ENCODE measurements around the gene GALNT8.
"Not testable (repeated sequence)": the region's sequence is repeated elsewhere in the genome, so short reads cannot be mapped to it uniquely, and the experiment has no call there.

Gene GALNT8

GRCh38 chr12:4745249-4745648 lies 25.0 kb downstream of the GALNT8 start:
- H3K27me3 ChIP-seq (ENCODE audit: insufficient read depth, poor library complexity, severe bottlenecking): peaks cover 4% of the 10 kb centered on the region
- H3K4me3 ChIP-seq (replicated peaks; ENCODE audit: insufficient read depth, low read length): no peak overlapping the region
- H3K27ac ChIP-seq (replicated peaks): no peak overlapping the region
- no peak for TF ChIP-seq POLR2AphosphoS5 (IDR thresholded peaks at IDR 0.05; ENCODE audit: low read depth)
- no peak for TF ChIP-seq GABPA (IDR thresholded peaks at IDR 0.05; ENCODE audit: low read depth)
- TF ChIP-seq REST (IDR thresholded peaks at IDR 0.05; ENCODE audit: insufficient replicate concordance, low read depth): no peak
- TF ChIP-seq CTCF (IDR thresholded peaks at IDR 0.05; ENCODE audit: insufficient read depth, low read length): no peak
- TF ChIP-seq SPI1 (IDR thresholded peaks at IDR 0.05; ENCODE audit: borderline replicate concordance, low read depth): no peak
- no peak for DNase-seq (ENCODE audit: low read depth in 1 of 2, low spot score in 1 of 2)

GRCh38 chr12:4751654-4752053 lies 31.5 kb downstream of the GALNT8 start:
- not testable (repeated sequence) for DNase-seq (ENCODE audit: low read depth in 1 of 2, low spot score in 1 of 2); H3K27ac ChIP-seq (replicated peaks); H3K27me3 ChIP-seq (ENCODE audit: insufficient read depth, poor library complexity, severe bottlenecking); H3K4me3 ChIP-seq (replicated peaks; ENCODE audit: insufficient read depth, low read length)
- TF ChIP-seq REST (IDR thresholded peaks at IDR 0.05; ENCODE audit: insufficient replicate concordance, low read depth): peak; percentile 83

GRCh38 chr12:4762773-4763172 lies 42.6 kb downstream of the GALNT8 start:
- no peak overlapping the region for H3K27ac ChIP-seq (replicated peaks)
- H3K27me3 ChIP-seq (ENCODE audit: insufficient read depth, poor library complexity, severe bottlenecking): no peaks in the 10 kb centered on the region
- peak in 1 of 2 experiments; percentile 3 for DNase-seq (ENCODE audit: low read depth in 1 of 2, low spot score in 1 of 2)
- TF ChIP-seq SPI1 (IDR thresholded peaks at IDR 0.05; ENCODE audit: borderline replicate concordance, low read depth) (peak; percentile 71), GABPA (IDR thresholded peaks at IDR 0.05; ENCODE audit: low read depth) (peak; percentile 51), CTCF (IDR thresholded peaks at IDR 0.05; ENCODE audit: insufficient read depth, low read length) (no peak)
- no peak overlapping the region for H3K4me3 ChIP-seq (replicated peaks; ENCODE audit: insufficient read depth, low read length)

- H3K27me3 ChIP-seq (ENCODE audit: insufficient read depth, poor library complexity, severe bottlenecking): no peaks in the 10 kb centered on the region
- no peak overlapping the region for H3K4me3 ChIP-seq (replicated peaks; ENCODE audit: insufficient read depth, low read length)
- H3K27ac ChIP-seq (replicated peaks): no peak overlapping the region
- TF ChIP-seq SPI1 (IDR thresholded peaks at IDR 0.05; ENCODE audit: borderline replicate concordance, low read depth) (no peak), POLR2AphosphoS5 (IDR thresholded peaks at IDR 0.05; ENCODE audit: low read depth) (no peak), REST (IDR thresholded peaks at IDR 0.05; ENCODE audit: insufficient replicate concordance, low read depth) (no peak), CTCF (IDR thresholded peaks at IDR 0.05; ENCODE audit: insufficient read depth, low read length) (no peak), GABPA (IDR thresholded peaks at IDR 0.05; ENCODE audit: low read depth) (no peak)
- DNase-seq (ENCODE audit: low read depth in 1 of 2, low spot score in 1 of 2): no peak
Measured at GRCh38 chr12:4763549-4763948, 43.3 kb downstream of the GALNT8 start.

Data from HL-60 (cell line).